HepG2 (cell line): Measurements from ENCODE around the gene IRS1. TPM values are rescaled to one million over a fixed set of nuclear protein-coding genes. Genes with fewer than 3 reads are reported as not detected.

Experiments
- ARID2 ChIP-seq: sonication (generic); formaldehyde crosslinking; IDR thresholded peaks from 2 replicates; pipeline ENCODE4 v1.8.1; 2022; ENCODE audit warnings: mild to moderate bottlenecking, missing genetic modification reagents, borderline replicate concordance
- BHLHE40 ChIP-seq: IDR thresholded peaks from 2 replicates; pipeline ENCODE4 v1.6.1; 2011; ENCODE audit warnings: low read length, improper control_type of control experiment
- CAMTA2 ChIP-seq: sonication (generic); formaldehyde crosslinking; IDR thresholded peaks from 2 replicates; pipeline ENCODE4 v1.4.0; 2020; ENCODE audit warnings: mild to moderate bottlenecking, missing genetic modification reagents, borderline replicate concordance
- KDM6A ChIP-seq: IDR thresholded peaks from 2 replicates; pipeline ENCODE4 v1.6.1; 2016; ENCODE audit warnings: low read depth
- KLF16 ChIP-seq, 2 experiments: sonication (generic) in 1 of 2; formaldehyde crosslinking in 1 of 2; IDR thresholded peaks; 2 replicates each; pipeline versions ENCODE4 v1.6.1 to v1.8.0; 2016 to 2023; ENCODE audit warnings: missing genetic modification reagents in 2 of 2, missing compliant biosample characterization in 1 of 2
- PAX8 ChIP-seq: sonication (generic); formaldehyde crosslinking; IDR thresholded peaks from 2 replicates; pipeline ENCODE4 v1.8.0; 2022; ENCODE audit warnings: mild to moderate bottlenecking, missing genetic modification reagents, borderline replicate concordance
- TBL1XR1 ChIP-seq: fragments of 150-350 bp; IDR thresholded peaks from 2 replicates; pipeline ENCODE4 v1.6.1; 2014; ENCODE audit warnings: borderline replicate concordance, low read length; ENCODE audit not compliant: partially characterized antibody
- TCF7 ChIP-seq: sonication (generic); IDR thresholded peaks from 2 replicates; pipeline ENCODE4 v1.6.1; 2016; ENCODE audit warnings: antibody characterized with exemption, low read depth
- YY1 ChIP-seq: IDR thresholded peaks from 2 replicates; pipeline ENCODE4 v1.6.1; 2011; ENCODE audit warnings: low read length, low read depth, moderate library complexity, mild to moderate bottlenecking; ENCODE audit not compliant: insufficient read depth, insufficient replicate concordance
- ZNF251 ChIP-seq: sonication (generic); formaldehyde crosslinking; IDR thresholded peaks from 2 replicates; pipeline ENCODE4 v1.9.0; 2021; ENCODE audit warnings: mild to moderate bottlenecking, missing genetic modification reagents
- ZNF382 ChIP-seq: sonication (generic); formaldehyde crosslinking; IDR thresholded peaks from 2 replicates; pipeline ENCODE4 v1.5.0; 2020; ENCODE audit warnings: missing genetic modification reagents, mild to moderate bottlenecking, borderline replicate concordance
- ZNF468 ChIP-seq: sonication (generic); formaldehyde crosslinking; IDR thresholded peaks from 2 replicates; pipeline ENCODE4 v1.8.0; 2022; ENCODE audit warnings: mild to moderate bottlenecking, moderate library complexity, missing genetic modification reagents
- ZNF550 ChIP-seq: sonication (generic); formaldehyde crosslinking; IDR thresholded peaks from 2 replicates; pipeline ENCODE4 v1.4.0; 2020; ENCODE audit warnings: mild to moderate bottlenecking, missing genetic modification reagents, borderline replicate concordance
- ZNF816 ChIP-seq: sonication (generic); formaldehyde crosslinking; IDR thresholded peaks from 2 replicates; pipeline ENCODE4 v1.8.0; 2022; ENCODE audit warnings: missing genetic modification reagents, mild to moderate bottlenecking, borderline replicate concordance
- ZSCAN20 ChIP-seq: sonication (generic); formaldehyde crosslinking; IDR thresholded peaks from 2 replicates; pipeline ENCODE4 v1.4.0; 2020; ENCODE audit warnings: missing genetic modification reagents, mild to moderate bottlenecking, borderline replicate concordance
- ZSCAN29 ChIP-seq: sonication (generic); formaldehyde crosslinking; conservative IDR thresholded peaks from 2 replicates; pipeline ENCODE4 v1.4.0; 2020; ENCODE audit warnings: mild to moderate bottlenecking, missing genetic modification reagents
- polyA plus RNA-seq, 8 experiments: library from polyadenylated mRNA; depleted of rRNA in 3 of 8; stranded (reverse) in 7 of 8; unstranded in 1 of 8; fragments of >200 nt; fragmentation: Illumina TruSeq in 4 of 8; extraction: Trizol in 4 of 8; gene quantifications; 2 replicates each; pipeline versions ENCODE4 v1.2.1 to v1.2.3, GENCODE V29; 2011 to 2016; ENCODE audit warnings: low read depth in 4 of 8, missing spikeins in 1 of 8, mixed read lengths in 1 of 8; ENCODE audit not compliant: insufficient read depth in 1 of 8
- total RNA-seq, 5 experiments: library from RNA; depleted of rRNA; stranded (reverse); fragments of >200 nt; fragmentation: Illumina TruSeq; extraction: Trizol; gene quantifications; 2 replicates each; pipeline ENCODE4 v1.2.3, GENCODE V29; 2016; ENCODE audit warnings: low read depth in 1 of 5
- TF ChIP-seq, protein P1 (sequence below): sonication (generic); formaldehyde crosslinking; IDR thresholded peaks from 2 replicates; pipeline ENCODE4 v1.5.1; 2020; ENCODE audit warnings: mild to moderate bottlenecking, missing genetic modification reagents, moderate library complexity
- TF ChIP-seq, protein P2 (sequence below): sonication (generic); formaldehyde crosslinking; IDR thresholded peaks from 2 replicates; pipeline ENCODE4 v1.9.0; 2022; ENCODE audit warnings: low read depth, missing genetic modification reagents
- TF ChIP-seq, protein P3 (sequence below): IDR thresholded peaks from 2 replicates; pipeline ENCODE4 v1.6.1; 2018; ENCODE audit warnings: missing genetic modification reagents, mild to moderate bottlenecking, missing compliant biosample characterization
- TF ChIP-seq, protein P4 (sequence below): sonication (generic); formaldehyde crosslinking; IDR thresholded peaks from 2 replicates; pipeline ENCODE4 v1.4.0; 2020; ENCODE audit warnings: missing genetic modification reagents, mild to moderate bottlenecking, borderline replicate concordance

The IRS1 gene
- total and polyA plus RNA-seq, 2 of the 13 experiments (the other 11 are each of a cell fraction or from before 2014, with no cell fraction given): 8.7 to 9.0 TPM

DNA sequence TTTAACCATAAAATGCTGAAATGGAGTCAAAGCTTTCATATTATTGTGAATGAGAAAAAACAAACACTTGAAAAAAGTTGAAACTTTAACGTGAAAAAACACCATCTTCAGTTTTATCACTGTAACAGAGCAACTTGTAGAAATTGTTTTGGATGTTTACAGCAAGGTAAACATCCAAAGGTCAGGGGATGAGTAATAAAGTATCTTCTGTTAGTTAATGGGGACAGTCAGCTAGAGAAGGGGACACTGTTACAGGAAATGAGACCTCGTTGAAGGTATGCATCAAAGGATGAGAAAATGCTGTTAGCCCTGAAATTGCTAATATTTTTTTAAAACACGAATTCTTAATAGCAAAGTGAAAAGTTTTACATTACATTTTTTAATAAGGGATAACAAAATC is 39.1 kb upstream of the IRS1 start (continued):
- TF ChIP-seq, protein P1, sequence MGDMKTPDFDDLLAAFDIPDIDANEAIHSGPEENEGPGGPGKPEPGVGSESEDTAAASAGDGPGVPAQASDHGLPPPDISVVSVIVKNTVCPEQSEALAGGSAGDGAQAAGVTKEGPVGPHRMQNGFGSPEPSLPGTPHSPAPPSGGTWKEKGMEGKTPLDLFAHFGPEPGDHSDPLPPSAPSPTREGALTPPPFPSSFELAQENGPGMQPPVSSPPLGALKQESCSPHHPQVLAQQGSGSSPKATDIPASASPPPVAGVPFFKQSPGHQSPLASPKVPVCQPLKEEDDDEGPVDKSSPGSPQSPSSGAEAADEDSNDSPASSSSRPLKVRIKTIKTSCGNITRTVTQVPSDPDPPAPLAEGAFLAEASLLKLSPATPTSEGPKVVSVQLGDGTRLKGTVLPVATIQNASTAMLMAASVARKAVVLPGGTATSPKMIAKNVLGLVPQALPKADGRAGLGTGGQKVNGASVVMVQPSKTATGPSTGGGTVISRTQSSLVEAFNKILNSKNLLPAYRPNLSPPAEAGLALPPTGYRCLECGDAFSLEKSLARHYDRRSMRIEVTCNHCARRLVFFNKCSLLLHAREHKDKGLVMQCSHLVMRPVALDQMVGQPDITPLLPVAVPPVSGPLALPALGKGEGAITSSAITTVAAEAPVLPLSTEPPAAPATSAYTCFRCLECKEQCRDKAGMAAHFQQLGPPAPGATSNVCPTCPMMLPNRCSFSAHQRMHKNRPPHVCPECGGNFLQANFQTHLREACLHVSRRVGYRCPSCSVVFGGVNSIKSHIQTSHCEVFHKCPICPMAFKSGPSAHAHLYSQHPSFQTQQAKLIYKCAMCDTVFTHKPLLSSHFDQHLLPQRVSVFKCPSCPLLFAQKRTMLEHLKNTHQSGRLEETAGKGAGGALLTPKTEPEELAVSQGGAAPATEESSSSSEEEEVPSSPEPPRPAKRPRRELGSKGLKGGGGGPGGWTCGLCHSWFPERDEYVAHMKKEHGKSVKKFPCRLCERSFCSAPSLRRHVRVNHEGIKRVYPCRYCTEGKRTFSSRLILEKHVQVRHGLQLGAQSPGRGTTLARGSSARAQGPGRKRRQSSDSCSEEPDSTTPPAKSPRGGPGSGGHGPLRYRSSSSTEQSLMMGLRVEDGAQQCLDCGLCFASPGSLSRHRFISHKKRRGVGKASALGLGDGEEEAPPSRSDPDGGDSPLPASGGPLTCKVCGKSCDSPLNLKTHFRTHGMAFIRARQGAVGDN: no peak
- TF ChIP-seq, protein P2, sequence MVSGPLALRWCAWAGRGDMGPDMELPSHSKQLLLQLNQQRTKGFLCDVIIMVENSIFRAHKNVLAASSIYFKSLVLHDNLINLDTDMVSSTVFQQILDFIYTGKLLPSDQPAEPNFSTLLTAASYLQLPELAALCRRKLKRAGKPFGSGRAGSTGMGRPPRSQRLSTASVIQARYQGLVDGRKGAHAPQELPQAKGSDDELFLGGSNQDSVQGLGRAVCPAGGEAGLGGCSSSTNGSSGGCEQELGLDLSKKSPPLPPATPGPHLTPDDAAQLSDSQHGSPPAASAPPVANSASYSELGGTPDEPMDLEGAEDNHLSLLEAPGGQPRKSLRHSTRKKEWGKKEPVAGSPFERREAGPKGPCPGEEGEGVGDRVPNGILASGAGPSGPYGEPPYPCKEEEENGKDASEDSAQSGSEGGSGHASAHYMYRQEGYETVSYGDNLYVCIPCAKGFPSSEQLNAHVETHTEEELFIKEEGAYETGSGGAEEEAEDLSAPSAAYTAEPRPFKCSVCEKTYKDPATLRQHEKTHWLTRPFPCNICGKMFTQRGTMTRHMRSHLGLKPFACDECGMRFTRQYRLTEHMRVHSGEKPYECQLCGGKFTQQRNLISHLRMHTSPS (CRISPR knock-in tag): no peak
- TF ChIP-seq ZNF382 (CRISPR knock-in tag) (no peak), TCF7 (peak; percentile 34; the same call in 1 of the 2 replicates), KDM6A (peak; percentile 37; the same call in 1 of the 2 replicates), CAMTA2 (CRISPR knock-in tag) (no peak), ZSCAN20 (CRISPR knock-in tag) (no peak), KLF16 (CRISPR knock-in tag; IDR thresholded peaks at IDR 0.05) (peak in 1 of 2 experiments; percentile 36; a peak in 1 of 4 replicates), ARID2 (CRISPR knock-in tag) (no peak), ZNF251 (CRISPR knock-in tag) (no peak), YY1 (no peak), ZNF468 (no peak), PAX8 (CRISPR knock-in tag) (no peak), TBL1XR1 (no peak), ZNF816 (CRISPR knock-in tag) (no peak), ZNF550 (CRISPR knock-in tag) (no peak), BHLHE40 (no peak), ZSCAN29 (no peak)
- TF ChIP-seq, protein P3, sequence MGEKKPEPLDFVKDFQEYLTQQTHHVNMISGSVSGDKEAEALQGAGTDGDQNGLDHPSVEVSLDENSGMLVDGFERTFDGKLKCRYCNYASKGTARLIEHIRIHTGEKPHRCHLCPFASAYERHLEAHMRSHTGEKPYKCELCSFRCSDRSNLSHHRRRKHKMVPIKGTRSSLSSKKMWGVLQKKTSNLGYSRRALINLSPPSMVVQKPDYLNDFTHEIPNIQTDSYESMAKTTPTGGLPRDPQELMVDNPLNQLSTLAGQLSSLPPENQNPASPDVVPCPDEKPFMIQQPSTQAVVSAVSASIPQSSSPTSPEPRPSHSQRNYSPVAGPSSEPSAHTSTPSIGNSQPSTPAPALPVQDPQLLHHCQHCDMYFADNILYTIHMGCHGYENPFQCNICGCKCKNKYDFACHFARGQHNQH (CRISPR knock-in tag): no peak
- TF ChIP-seq, protein P4, sequence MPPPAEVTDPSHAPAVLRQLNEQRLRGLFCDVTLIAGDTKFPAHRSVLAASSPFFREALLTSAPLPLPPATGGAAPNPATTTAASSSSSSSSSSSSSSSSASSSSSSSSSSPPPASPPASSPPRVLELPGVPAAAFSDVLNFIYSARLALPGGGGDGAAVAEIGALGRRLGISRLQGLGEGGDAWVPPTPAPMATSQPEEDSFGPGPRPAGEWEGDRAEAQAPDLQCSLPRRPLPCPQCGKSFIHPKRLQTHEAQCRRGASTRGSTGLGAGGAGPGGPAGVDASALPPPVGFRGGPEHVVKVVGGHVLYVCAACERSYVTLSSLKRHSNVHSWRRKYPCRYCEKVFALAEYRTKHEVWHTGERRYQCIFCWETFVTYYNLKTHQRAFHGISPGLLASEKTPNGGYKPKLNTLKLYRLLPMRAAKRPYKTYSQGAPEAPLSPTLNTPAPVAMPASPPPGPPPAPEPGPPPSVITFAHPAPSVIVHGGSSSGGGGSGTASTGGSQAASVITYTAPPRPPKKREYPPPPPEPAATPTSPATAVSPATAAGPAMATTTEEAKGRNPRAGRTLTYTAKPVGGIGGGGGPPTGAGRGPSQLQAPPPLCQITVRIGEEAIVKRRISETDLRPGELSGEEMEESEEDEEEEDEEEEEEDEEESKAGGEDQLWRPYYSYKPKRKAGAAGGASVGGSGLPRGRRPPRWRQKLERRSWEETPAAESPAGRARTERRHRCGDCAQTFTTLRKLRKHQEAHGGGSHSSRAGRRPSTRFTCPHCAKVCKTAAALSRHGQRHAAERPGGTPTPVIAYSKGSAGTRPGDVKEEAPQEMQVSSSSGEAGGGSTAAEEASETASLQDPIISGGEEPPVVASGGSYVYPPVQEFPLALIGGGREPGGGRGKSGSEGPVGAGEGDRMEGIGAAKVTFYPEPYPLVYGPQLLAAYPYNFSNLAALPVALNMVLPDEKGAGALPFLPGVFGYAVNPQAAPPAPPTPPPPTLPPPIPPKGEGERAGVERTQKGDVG (CRISPR knock-in tag): no peak
